GM21526 (cell line): Measurements from ENCODE around the gene DERL2.
"Not testable (repeated sequence)": the region's sequence is repeated elsewhere in the genome, so short reads cannot be mapped to it uniquely, and the experiment has no call there.

ENCODE experiments used
- ATAC-seq: cut with Tn5 transposase; IDR thresholded peaks from one replicate; pipeline ENCODE4 v1.9.1; 2021; ENCODE audit warnings: moderate library complexity; ENCODE audit not compliant: unreplicated experiment, low FRiP score

The DERL2 gene

GRCh38 chr17:5438716-5439445 is 47.1 kb downstream of the DERL2 start, which contains the start of gene C1QBP:
Gene C1QBP (minus strand): TSS chr17:5439155. CDS start chr17:5439073, 82 bp downstream.
- peak; percentile 78 for ATAC-seq

GRCh38 chr17:5437721-5438317 is 48.2 kb downstream of the DERL2 start:
- ATAC-seq: no peak

- not testable (repeated sequence) for ATAC-seq
Observed at GRCh38 chr17:5435781-5436315, 50.1 kb downstream of the DERL2 start.

DNA sequence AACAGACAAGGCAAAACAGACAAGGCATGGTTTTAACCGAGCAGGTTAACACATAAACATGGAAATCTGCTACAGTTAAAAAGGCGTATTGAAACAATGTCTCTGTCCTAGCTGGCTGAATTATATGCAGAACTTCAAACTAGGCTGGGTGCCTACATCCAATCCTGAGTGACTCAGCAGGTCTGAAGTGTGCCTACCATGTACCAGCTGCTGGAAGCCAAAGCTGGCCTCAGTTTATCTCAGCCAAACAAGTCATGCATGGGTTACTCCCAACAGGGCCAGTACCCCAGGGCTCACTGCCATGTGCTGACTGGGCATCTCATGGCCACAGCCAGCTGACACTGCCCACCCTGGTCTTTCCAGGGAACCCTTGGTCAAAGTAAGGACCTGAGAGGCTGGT is 51.0 kb downstream of the DERL2 start:
- ATAC-seq: no peak

DNA sequence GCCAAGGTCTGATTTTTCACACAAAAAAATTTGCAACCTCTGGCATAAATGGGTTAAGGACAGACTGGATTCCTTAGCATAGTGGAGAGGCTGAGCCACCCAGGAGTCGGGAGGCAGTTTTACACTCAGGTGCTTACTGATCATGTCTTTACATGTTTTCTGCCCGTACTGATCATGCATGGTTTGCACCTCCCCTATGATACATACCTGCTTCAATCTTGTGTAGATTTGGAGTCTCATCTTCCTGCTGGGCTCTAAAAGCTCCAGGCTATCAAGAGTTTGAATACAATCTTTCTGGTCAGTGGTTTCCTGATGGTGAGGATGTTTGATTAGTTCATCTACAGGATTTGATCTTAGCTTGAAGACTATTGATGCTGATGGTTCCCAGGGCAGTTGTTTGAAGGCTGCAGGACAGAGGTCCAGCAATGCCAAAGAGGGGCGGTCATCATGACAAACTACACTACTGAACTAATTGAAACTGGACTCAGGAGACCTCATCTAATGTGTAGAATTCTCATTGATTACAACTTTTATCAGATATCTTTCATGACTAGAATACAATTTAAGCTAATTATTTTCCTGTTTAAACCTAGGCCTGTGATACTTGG is 53.9 kb downstream of the DERL2 start:
- ATAC-seq: no peak

DNA sequence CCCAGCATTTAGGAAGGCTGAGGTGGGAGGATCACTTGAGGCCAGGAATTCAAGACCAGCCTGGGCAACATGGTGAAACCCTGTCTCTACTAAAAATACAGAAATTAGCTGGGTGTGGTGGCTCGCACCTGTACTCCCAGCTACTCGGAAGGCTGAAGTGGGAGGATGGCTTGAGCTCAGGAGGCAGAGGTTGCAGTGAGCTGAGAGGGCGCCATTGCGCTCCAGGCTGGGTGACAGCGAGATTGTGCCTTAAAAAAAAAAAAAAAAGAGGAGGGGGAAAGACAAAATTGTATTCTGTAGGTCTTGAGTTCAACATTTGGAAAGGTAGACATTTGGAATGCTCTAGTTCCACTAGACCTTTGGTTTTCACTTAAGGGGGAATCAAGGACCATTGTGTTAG is 54.7 kb downstream of the DERL2 start:
- ATAC-seq: not testable (repeated sequence)

GRCh38 chr17:5430413-5430999 is 55.5 kb downstream of the DERL2 start:
- ATAC-seq: no peak

DNA sequence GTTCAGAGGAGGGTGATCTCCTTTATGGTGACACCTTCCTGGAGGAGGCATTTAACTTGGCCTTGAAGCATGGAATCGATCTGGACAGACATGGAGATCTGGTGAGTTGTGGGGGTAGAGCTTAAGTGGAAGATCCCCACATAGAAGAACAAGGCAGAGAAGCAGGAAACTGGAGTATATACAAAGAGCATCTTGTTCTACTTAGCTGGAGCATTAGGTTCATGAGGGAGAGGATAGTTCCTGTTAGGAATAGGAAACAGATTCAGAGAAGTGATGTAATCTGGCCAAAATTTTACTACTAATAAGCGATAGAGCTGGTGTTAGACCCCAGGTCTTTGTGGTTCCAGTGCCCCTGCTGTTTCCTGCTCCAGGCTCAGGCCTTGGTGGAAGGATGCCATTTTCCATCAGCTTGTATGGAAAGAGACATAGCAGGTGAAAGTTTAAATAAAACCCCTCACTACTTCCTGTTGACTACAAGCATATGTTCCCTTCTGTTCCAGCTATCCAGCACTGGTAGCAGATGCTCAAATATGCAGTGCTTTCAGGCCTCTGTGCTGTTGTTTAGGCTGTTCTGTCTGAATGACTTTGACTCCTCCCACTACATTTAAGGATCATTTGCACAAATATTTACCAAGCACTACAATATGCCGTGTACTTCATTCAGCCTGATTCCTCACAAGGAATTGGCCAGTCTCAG is 56.6 kb downstream of the DERL2 start:
- no peak for ATAC-seq

- no peak for ATAC-seq
Observed at GRCh38 chr17:5425826-5426225, 60.2 kb downstream of the DERL2 start.

DNA sequence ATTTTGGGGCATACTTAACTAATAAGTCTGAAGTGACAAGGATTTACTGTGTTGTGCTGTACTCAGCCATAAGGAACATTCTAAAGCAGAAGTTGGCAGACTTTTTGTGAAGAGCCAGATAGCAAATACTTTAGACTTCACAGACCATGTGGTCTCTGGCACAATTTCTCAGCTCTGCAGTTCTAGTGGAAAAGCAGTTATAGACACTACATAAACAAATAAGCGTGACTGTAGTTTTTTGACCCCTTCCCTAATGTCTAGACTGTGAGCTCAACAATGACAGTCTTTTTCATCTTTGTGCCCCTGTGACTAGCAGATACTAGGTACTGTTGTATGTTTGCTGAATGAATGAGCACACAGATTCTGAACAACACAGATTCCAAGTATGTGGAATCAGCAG is 61.1 kb downstream of the DERL2 start:
- ATAC-seq: no peak

GRCh38 chr17:5422505-5422904 is 63.5 kb downstream of the DERL2 start:
- ATAC-seq: no peak
